K562 (cell line): ENCODE results near the gene LRP1B. TPM values are rescaled to one million over a fixed set of nuclear protein-coding genes. Genes with fewer than 3 reads are reported as not detected.

Source experiments
- BCLAF1 ChIP-seq, 2 experiments: fragments of 450-650 bp in 1 of 2; IDR thresholded peaks; 2 replicates each; pipeline ENCODE4 v1.6.1; 2011 to 2017; ENCODE audit warnings: low read depth in 2 of 2, antibody characterized with exemption in 1 of 2, borderline replicate concordance in 1 of 2, low read length in 1 of 2, mild to moderate bottlenecking in 1 of 2, mixed read lengths in 1 of 2; ENCODE audit not compliant: control insufficient read depth in 1 of 2
- CLOCK ChIP-seq: fragments of 250-450 bp; sonication (Bioruptor Pico); IDR thresholded peaks from 2 replicates; pipeline ENCODE4 v1.4.0; 2020; ENCODE audit warnings: mild to moderate bottlenecking, moderate library complexity, borderline replicate concordance
- FOS ChIP-seq: IDR thresholded peaks from 3 replicates; pipeline ENCODE4 v1.6.1; 2011; ENCODE audit not compliant: insufficient read length; ENCODE audit errors: extremely low read depth
- GMEB1 ChIP-seq: fragments of 250-450 bp; sonication (Bioruptor Pico); IDR thresholded peaks from 2 replicates; pipeline ENCODE4 v1.4.0; 2020; ENCODE audit warnings: mild to moderate bottlenecking
- IRF9 ChIP-seq: fragments of 450-650 bp; IDR thresholded peaks from 2 replicates; pipeline ENCODE4 v1.6.1; 2016; ENCODE audit warnings: missing biosample characterization, missing genetic modification characterization
- RBM17 ChIP-seq: fragments of 200-400 bp; formaldehyde crosslinking; IDR thresholded peaks from 2 replicates; pipeline ENCODE4 v1.6.1; 2017; ENCODE audit warnings: low read depth, mild to moderate bottlenecking, low read length, borderline replicate concordance
- ZBED1 ChIP-seq: IDR thresholded peaks from 2 replicates; pipeline ENCODE4 v1.6.1; 2014
- ZNF232 ChIP-seq: sonication (generic); formaldehyde crosslinking; IDR thresholded peaks from 2 replicates; pipeline ENCODE4 v1.8.0; 2022; ENCODE audit warnings: mild to moderate bottlenecking, missing genetic modification reagents
- ZNF561 ChIP-seq: fragments of 450-650 bp; formaldehyde crosslinking; conservative IDR thresholded peaks from 2 replicates; pipeline ENCODE4 v1.4.0; 2020; ENCODE audit warnings: mild to moderate bottlenecking, moderate library complexity
- ZNF609 ChIP-seq: sonication (generic); formaldehyde crosslinking; IDR thresholded peaks from 2 replicates; pipeline ENCODE4 v1.8.1; 2023; ENCODE audit warnings: missing genetic modification reagents, mild to moderate bottlenecking, borderline replicate concordance
- ZNF740 ChIP-seq, 3 experiments: fragments of 200-800 bp in 1 of 3; sonication (Bioruptor generic) in 1 of 3; sonication (generic) in 1 of 3; formaldehyde crosslinking in 1 of 3; IDR thresholded peaks; 2 replicates each; pipeline versions ENCODE4 v1.6.1 to v1.8.0; 2016 to 2022; ENCODE audit warnings: mild to moderate bottlenecking in 2 of 3, missing compliant biosample characterization in 2 of 3, missing genetic modification characterization in 2 of 3, missing genetic modification reagents in 1 of 3
- ZZZ3 ChIP-seq: fragments of 450-650 bp; IDR thresholded peaks from 2 replicates; pipeline ENCODE4 v1.6.1; 2016; ENCODE audit warnings: antibody characterized with exemption, mild to moderate bottlenecking, moderate library complexity
- polyA plus RNA-seq, 8 experiments: library from polyadenylated mRNA; depleted of rRNA in 4 of 8; stranded (reverse) in 5 of 8; unstranded in 3 of 8; fragments of >200 nt; fragmentation: Nextera tagmentation in 2 of 8; fragmentation: Illumina TruSeq in 1 of 8; extraction: Ambion mirVana in 2 of 8; extraction: Trizol in 1 of 8; gene quantifications; 2 replicates each; pipeline versions ENCODE4 v1.2.1 to v1.2.3, GENCODE V29; 2011 to 2014; ENCODE audit warnings: inconsistent platforms in 1 of 8, missing spikeins in 1 of 8
- total RNA-seq, 7 experiments: library from RNA; depleted of rRNA in 6 of 7; stranded (reverse); fragments of >200 nt in 6 of 7; fragmentation: Illumina TruSeq in 2 of 7; extraction: Trizol in 2 of 7; gene quantifications; 2 replicates each; pipeline versions ENCODE4 v1.2.1 to v1.2.3, GENCODE V29; 2011 to 2021; ENCODE audit warnings: low replicate concordance in 1 of 7

The LRP1B gene
- total and polyA plus RNA-seq, 9 of the 15 experiments (the other 6 are each of a cell fraction or from before 2014, with no cell fraction given): not detected

- TF ChIP-seq BCLAF1 (IDR thresholded peaks at IDR 0.05; ENCODE audit: borderline replicate concordance in 1 of 2, control insufficient read depth in 1 of 2, low read depth in 2 of 2, low read length in 1 of 2) (no peak), RBM17 (no peak), ZNF609 (CRISPR knock-in tag) (no peak), ZNF561 (CRISPR knock-in tag) (no peak), ZNF740 (CRISPR knock-in tag; IDR thresholded peaks at IDR 0.05) (no peak), ZNF740 (tag; IDR thresholded peaks at IDR 0.05) (no peak), GMEB1 (no peak), ZZZ3 (no peak), FOS (no peak), CLOCK (CRISPR knock-in tag) (no peak), ZNF232 (CRISPR knock-in tag) (no peak), ZBED1 (no peak), IRF9 (tag) (no peak)
These were observed 693.3 kb downstream of the LRP1B start (continued) for GRCh38 chr2:141437521-141437920.
